GM15510 (cell line): ENCODE results near the gene FAM43B.
A peak's percentile ranks its signal among the peaks of the same experiment; 100 is the strongest.

Experiments
- POLR2A ChIP-seq: IDR thresholded peaks from 3 replicates; pipeline ENCODE4 v1.6.1; 2011; ENCODE audit warnings: borderline replicate concordance; ENCODE audit not compliant: insufficient read length; ENCODE audit errors: extremely low read depth

FAM43B gene

GRCh38 chr1:20551945-20552727 is at the start of gene FAM43B:
TSS of gene FAM43B (plus strand) at chr1:20552573. CDS start at chr1:20552974, 401 bp downstream.
- no peak for TF ChIP-seq POLR2A

- TF ChIP-seq POLR2A, result no peak
These were observed 46.9 kb upstream of the FAM43B start for GRCh38 chr1:20505488-20505887.

GRCh38 chr1:20507248-20507563 is 45.2 kb upstream of the FAM43B start:
- no peak for TF ChIP-seq POLR2A

GRCh38 chr1:20507564-20508410 is 44.6 kb upstream of the FAM43B start, which contains the start of gene MUL1:
TSS of gene MUL1 (minus strand) at chr1:20508151. CDS start at chr1:20508024, 127 bp downstream.
- TF ChIP-seq POLR2A, result peak; percentile 71

- TF ChIP-seq POLR2A, result no peak
These were observed 44.0 kb upstream of the FAM43B start for GRCh38 chr1:20508411-20508771.

DNA sequence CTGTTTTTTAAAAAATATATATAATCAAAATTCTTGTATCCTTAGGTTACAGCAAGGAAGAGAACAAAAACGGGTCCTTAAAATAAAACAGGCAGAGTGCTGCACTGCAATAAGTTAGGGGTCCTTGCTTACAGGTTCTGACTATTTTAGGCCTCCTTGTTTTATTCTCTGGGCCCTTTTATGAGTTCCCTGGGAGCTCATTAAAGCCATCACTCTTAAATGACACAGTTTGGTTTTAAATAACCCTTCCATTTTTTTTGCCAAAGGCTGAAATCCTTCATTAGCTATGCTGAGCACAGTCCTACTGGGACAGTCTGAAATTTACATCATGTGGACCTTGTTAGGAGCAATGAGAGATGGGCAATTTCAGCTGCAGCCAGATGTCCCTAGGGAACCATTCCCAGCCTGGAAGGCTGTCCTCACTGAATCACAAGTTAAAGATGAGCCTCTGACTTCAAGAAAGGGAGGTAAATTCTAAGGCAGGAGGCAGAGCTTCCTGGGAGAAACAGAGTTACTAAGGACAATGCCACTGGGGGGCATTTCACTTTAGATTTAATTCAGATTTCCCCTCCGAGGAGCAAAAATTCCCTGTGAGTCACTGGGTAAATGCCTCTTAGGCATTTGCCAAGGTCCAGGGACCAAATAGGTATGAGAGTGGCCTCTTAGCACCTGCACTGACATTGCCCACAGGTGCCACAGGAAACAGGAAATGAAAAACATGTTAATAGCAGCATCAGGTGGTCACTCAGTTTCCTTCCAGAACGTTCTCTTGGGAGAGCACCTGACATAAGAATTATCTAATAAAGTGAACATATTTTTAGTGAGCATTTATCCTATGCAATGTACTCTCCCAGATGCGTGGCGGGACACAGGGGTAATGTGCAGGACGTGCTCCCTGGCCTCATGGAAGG is 40.6 kb upstream of the FAM43B start:
- no peak for TF ChIP-seq POLR2A

GRCh38 chr1:20521960-20522861 is 30.2 kb upstream of the FAM43B start:
- TF ChIP-seq POLR2A, result no peak

DNA sequence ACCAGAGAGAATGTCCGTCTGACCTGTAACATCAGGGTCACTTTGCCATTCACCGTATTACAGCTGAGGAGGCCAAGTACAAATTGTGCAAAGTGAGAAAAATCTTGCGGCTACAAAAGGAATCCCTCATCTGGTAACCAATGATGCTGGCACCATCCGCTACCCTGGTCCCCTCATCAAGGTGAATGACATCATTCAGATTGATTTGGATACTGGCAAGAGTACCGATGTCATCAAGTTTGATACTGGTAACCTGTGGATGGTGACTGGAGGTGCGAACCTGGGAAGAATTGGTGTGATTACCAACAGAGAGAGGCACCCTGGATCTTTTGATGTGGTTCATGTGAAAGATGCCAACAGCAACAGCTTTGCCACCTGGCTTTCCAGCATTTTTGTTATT is 26.1 kb upstream of the FAM43B start:
- no peak for TF ChIP-seq POLR2A

DNA sequence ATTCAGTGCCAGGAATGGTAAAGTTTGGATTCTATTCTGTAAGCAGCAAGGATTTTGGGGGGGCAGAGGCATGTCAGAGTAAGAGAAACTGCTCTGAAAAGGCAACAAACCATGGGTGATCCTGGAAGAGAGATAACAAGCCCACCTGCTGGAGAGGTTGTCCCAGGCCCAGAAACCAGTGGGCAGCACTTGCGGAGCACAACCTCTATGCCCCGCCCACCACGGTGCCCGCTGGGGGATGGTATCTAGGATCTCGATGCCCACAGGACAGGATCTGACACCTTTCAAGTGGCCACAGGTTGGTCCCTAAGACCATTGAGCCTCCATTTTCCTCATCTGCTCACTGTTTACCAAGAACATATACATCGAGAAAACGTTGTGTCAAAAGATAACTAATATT is 24.2 kb upstream of the FAM43B start:
- no peak for TF ChIP-seq POLR2A

DNA sequence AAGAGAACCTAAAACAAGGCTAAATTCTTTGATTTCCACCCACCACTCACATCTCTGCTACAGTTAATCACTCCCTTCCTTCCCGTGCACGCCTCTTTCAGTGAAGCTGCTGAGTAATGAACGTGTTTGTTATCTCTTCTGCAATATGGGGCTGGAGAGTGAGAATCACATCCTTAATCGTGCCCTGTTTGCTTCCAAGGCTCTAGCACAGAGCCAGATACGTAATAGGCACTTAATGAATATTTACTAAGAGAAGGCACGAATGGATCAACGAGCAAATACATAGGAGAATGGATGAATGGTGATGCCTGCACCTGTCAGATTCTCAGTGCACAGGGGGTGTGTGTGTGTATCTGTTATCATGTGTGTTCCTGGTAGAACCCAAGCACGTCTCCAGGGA is 22.1 kb upstream of the FAM43B start:
- TF ChIP-seq POLR2A, result no peak

GRCh38 chr1:20530901-20531300 is 21.5 kb upstream of the FAM43B start:
- TF ChIP-seq POLR2A, result no peak

DNA sequence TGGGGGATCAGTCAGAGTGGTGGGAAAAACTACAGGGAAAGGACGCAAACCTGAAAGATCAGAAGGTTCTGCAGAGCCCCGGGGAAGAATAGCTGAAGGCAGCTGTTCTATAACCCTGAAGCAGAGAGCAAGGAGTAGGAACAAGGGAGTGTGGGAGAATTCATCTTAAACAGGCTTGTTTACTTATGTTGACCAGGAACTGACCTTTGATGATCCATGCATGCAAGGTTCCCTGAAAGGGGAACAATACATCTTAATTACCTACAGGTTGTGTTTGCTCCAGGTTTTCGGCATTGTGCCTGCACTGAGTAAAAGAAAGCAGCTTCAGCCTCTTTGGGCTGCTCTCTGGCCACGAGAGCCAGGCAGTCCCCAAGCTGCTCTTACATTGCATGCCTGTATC is 18.7 kb upstream of the FAM43B start:
- no peak for TF ChIP-seq POLR2A

DNA sequence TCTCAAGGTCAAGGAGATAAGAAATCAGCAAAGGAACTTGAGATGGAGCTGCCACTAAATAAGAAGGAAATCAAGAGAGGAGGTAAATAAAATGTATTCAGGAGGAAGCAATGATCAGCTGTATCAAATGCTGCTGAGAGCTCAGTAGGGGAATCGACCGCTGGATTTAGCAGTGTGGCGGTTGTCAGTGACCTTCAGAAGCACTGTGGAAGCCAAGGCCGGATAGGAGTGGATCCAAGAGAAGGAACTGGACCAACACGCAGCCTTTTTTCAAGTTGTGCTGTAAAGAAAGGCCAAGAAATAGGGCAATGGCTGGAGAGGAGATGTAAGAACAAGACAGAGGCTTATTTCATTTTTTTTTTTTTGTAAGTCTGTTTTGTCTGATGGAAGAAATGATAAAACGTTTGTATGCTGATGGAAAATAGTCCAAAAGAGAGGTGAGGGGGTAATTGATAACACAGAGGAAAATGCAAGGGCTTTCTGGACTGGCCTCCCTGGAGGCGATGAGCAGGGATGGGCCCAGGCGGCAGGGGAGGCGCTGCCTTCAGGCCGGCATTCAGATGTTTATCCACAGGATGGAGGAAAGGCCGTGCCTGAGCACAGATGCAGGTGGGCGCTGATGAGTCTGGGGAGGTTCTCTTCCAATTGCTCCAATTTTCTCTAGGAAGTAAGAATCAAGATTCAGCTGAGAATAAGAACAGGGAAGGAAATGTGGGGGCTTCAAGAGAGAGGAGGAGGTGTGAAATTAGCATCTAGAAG is 17.5 kb upstream of the FAM43B start:
- TF ChIP-seq POLR2A, result no peak
